Gastroesophageal sphincter (tissue), 4 donors: ENCODE measurements around the gene ZNF274. TPM values are rescaled to one million over a fixed set of nuclear protein-coding genes. Genes with fewer than 3 reads are reported as not detected.
"Not testable (repeated sequence)": the region's sequence is repeated elsewhere in the genome, so short reads cannot be mapped to it uniquely, and the experiment has no call there.

Experiments
- ATAC-seq: fragments of 150-250 bp; one replicate; pipeline ENCODE4 v1.9.1; 2016; ENCODE audit warnings: mild to moderate bottlenecking, moderate library complexity
- H3K27ac ChIP-seq, 4 donors: fragments of 200-600 bp; sonication (generic) in 3 of 4; 1 replicate in 3 of 4; 2 replicates in 1 of 4; pipeline ENCODE4 v1.5.1; 2016 to 2019
- H3K27me3 ChIP-seq: fragments of 200-600 bp; sonication (generic); one replicate; pipeline ENCODE4 v1.5.1; 2019
- H3K36me3 ChIP-seq, 2 donors: fragments of 200-600 bp; sonication (generic); one replicate each; pipeline ENCODE4 v1.5.1; 2019; ENCODE audit warnings: control low read depth in 1 of 2
- H3K4me1 ChIP-seq, 3 donors: fragments of 200-600 bp; sonication (generic); 1 replicate in 2 of 3; 2 replicates in 1 of 3; pipeline ENCODE4 v1.5.1; 2016 to 2019; ENCODE audit warnings: control low read depth in 2 of 3
- H3K4me3 ChIP-seq, 2 donors: fragments of 200-600 bp; sonication (generic); one replicate each; pipeline ENCODE4 v1.5.1; 2019; ENCODE audit warnings: mild to moderate bottlenecking in 1 of 2, moderate library complexity in 1 of 2
- H3K9me3 ChIP-seq, 3 donors: fragments of 200-600 bp; sonication (generic); one replicate each; pipeline ENCODE4 v1.5.1; 2017 to 2019; ENCODE audit warnings: control low read depth in 2 of 3
- EP300 ChIP-seq: sonication (generic); formaldehyde crosslinking; IDR thresholded peaks from one replicate; pipeline ENCODE4 v1.6.1; 2017; ENCODE audit warnings: antibody characterized with exemption, mild to moderate bottlenecking
- POLR2A ChIP-seq, 2 donors: fragments of 450-650 bp; IDR thresholded peaks; one replicate each; pipeline ENCODE4 v1.6.1; 2017; ENCODE audit warnings: antibody characterized with exemption in 2 of 2, mild to moderate bottlenecking in 2 of 2, moderate library complexity in 1 of 2
- POLR2AphosphoS5 ChIP-seq: sonication (generic); formaldehyde crosslinking; IDR thresholded peaks from one replicate; pipeline ENCODE4 v1.6.1; 2017; ENCODE audit warnings: antibody characterized with exemption
- WGBS, 2 donors: methylation state at CpG; one replicate each; pipeline ENCODE4 v1.1.5; 2018; ENCODE audit warnings: low coverage in 1 of 2; 5-methylcytosine and 5-hydroxymethylcytosine counted together
- total RNA-seq, 4 donors: library from RNA; depleted of rRNA; stranded (reverse); fragments of >200 nt; gene quantifications; one replicate each; pipeline ENCODE4 v1.1.0, GENCODE V29; 2016
- TF ChIP-seq, protein P1 (sequence below), 4 experiments: fragments of 200-600 bp in 2 of 4; fragments of 450-650 bp in 2 of 4; sonication (generic) in 1 of 4; IDR thresholded peaks; one replicate each; pipeline ENCODE4 v1.5.1; 2017 to 2019; ENCODE audit warnings: antibody characterized with exemption in 4 of 4, mild to moderate bottlenecking in 2 of 4, moderate library complexity in 2 of 4

Gene ZNF274
- total RNA-seq, 4 donors from 2014 or later = 17.0 to 23.5 (median 18.6) TPM

DNA sequence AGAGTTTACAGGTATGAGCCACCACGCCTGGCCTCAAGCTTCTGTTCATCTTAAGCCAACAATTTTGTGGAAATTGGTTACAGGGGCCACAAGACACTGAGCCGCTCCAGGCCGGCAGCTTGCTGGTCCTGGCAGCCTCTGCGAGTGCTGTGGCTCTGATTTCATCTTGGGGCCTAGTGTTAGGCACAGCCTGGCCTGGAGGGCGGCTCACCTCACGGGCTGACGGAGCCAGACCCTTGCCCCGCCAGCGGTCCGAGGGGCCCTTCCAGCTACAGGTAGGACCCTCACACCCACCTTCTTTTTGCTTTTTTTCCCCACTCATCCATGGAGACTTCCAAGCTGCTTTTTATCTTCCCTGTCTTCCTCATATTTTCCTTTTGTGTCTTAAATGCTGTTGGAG, 54.5 kb downstream of the ZNF274 start:
- Histone ChIP-seq H3K27ac (no peak overlapping the region), H3K4me3 (no peak overlapping the region), H3K4me1 (no peaks in the 10 kb centered on the region), H3K36me3 (peaks cover 0 to 99% of the 10 kb centered on the region in 2 donors), H3K9me3 (peaks cover 0 to 98% (median 14%) of the 10 kb centered on the region in 3 donors), H3K27me3 (no peaks in the 10 kb centered on the region)
- 100% methylated on average over 2 of the region's 10 CpGs; no CpG with 5 or more reads in 1 of the 2 donors for WGBS, 2 donors
- TF ChIP-seq POLR2A (IDR thresholded peaks at IDR 0.05) = no peak
- TF ChIP-seq, protein P1, sequence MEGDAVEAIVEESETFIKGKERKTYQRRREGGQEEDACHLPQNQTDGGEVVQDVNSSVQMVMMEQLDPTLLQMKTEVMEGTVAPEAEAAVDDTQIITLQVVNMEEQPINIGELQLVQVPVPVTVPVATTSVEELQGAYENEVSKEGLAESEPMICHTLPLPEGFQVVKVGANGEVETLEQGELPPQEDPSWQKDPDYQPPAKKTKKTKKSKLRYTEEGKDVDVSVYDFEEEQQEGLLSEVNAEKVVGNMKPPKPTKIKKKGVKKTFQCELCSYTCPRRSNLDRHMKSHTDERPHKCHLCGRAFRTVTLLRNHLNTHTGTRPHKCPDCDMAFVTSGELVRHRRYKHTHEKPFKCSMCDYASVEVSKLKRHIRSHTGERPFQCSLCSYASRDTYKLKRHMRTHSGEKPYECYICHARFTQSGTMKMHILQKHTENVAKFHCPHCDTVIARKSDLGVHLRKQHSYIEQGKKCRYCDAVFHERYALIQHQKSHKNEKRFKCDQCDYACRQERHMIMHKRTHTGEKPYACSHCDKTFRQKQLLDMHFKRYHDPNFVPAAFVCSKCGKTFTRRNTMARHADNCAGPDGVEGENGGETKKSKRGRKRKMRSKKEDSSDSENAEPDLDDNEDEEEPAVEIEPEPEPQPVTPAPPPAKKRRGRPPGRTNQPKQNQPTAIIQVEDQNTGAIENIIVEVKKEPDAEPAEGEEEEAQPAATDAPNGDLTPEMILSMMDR (IDR thresholded peaks at IDR 0.05) = no peak
- no peak for TF ChIP-seq POLR2AphosphoS5
- no peak for TF ChIP-seq EP300
- ATAC-seq = no peak

DNA sequence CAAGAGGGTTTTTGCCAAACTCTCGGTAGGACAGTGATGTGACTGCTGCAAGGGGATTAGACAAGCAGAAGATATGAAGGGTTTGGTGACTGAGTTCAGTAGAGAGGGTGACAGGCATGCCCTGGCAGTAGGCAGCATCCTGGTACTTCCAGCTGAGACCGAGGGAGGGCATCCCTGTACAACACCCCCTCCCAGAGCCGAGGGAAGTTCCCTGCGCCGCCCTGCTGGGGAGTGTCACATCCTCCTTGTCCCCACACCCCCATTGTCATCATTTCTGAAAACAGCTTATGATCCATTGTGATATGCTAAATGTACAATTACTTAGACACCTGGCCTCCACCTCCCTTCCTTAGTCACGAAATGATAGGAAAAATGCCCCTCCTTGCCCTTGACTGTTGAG, 60.5 kb downstream of the ZNF274 start:
- 80 to 93% methylated on average over 1 to 5 of the region's 6 CpGs for WGBS, 2 donors
- Histone ChIP-seq H3K4me1 (no peaks in the 10 kb centered on the region), H3K9me3 (peaks cover 0 to 100% (median 12%) of the 10 kb centered on the region in 3 donors), H3K36me3 (peaks cover 12 to 100% of the 10 kb centered on the region in 2 donors), H3K27me3 (no peaks in the 10 kb centered on the region), H3K4me3 (no peak overlapping the region), H3K27ac (no peak overlapping the region)
- ATAC-seq = no peak
- TF ChIP-seq POLR2A (IDR thresholded peaks at IDR 0.05) (no peak), EP300 (no peak), POLR2AphosphoS5 (no peak)
- TF ChIP-seq, protein P1 (IDR thresholded peaks at IDR 0.05) = no peak

DNA sequence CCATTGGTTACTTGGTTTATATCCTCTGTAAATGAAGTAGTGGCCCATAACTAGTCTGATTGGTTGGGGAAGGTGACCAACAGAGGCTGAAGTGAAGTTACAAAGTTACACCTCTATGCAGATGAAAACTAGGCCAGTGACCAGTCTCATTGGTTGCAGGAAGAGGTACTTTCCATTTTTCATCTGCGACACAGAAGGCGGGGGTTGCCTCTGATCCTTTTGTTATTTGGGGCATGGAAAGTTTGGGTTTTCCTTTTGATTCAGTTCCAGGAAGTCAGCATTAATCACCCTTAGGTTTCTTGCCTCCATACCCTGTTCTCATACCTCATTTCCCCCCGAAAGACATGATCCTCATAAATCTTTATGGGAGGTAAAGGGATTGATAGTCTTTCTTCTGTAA, 66.0 kb downstream of the ZNF274 start:
- peaks cover 12 to 100% of the 10 kb centered on the region in 2 donors for H3K36me3 ChIP-seq
- TF ChIP-seq POLR2A (IDR thresholded peaks at IDR 0.05) = no peak
- TF ChIP-seq, protein P1 (IDR thresholded peaks at IDR 0.05) = no peak

DNA sequence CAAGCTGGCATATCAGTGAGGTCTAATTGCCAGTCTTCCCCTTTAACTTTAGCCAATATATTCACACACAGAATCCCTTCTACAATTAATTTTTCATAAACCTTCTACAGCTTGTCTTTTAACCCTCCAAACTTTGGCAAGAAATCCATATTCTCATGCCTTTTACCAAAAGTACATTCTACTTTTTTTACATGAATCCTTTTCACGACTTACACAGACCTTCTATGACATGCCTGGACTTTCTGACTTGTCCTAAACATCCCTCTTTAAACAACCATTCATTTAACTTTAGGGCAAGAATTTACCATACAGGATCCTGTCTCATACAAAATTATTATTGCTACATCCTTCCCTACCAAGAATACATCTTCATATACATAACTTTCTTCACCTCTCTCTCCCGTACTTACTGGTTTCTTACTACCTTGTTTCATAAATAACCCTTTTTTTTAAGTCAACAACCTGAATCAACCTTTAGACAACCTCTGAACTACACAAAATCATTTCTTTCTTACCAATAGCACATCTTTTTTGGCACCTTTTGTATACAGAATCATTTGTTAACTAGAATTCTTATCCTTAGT, 69.3 kb downstream of the ZNF274 start:
- Histone ChIP-seq H3K4me3 (no peak overlapping the region), H3K27me3 (no peaks in the 10 kb centered on the region), H3K27ac (no peak overlapping the region), H3K4me1 (no peaks in the 10 kb centered on the region), H3K36me3 (peaks cover 0 to 100% of the 10 kb centered on the region in 2 donors), H3K9me3 (peaks cover 0 to 100% (median 7%) of the 10 kb centered on the region in 3 donors)
- TF ChIP-seq POLR2AphosphoS5 (no peak), POLR2A (IDR thresholded peaks at IDR 0.05) (no peak), EP300 (no peak)
- TF ChIP-seq, protein P1 (IDR thresholded peaks at IDR 0.05) = no peak
- ATAC-seq = no peak
- WGBS, 2 donors = 83 to 97% methylated on average over 2 of the region's 2 CpGs

More for the DNA sequence above, 66.0 kb downstream of the ZNF274 start:
- Histone ChIP-seq H3K4me3 (no peak overlapping the region), H3K27ac (no peak overlapping the region), H3K27me3 (no peaks in the 10 kb centered on the region), H3K4me1 (no peaks in the 10 kb centered on the region), H3K9me3 (peaks cover 0 to 100% (median 4%) of the 10 kb centered on the region in 3 donors)
- 94 to 100% methylated on average over 2 of the region's 3 CpGs for WGBS, 2 donors
- no peak for ATAC-seq

DNA sequence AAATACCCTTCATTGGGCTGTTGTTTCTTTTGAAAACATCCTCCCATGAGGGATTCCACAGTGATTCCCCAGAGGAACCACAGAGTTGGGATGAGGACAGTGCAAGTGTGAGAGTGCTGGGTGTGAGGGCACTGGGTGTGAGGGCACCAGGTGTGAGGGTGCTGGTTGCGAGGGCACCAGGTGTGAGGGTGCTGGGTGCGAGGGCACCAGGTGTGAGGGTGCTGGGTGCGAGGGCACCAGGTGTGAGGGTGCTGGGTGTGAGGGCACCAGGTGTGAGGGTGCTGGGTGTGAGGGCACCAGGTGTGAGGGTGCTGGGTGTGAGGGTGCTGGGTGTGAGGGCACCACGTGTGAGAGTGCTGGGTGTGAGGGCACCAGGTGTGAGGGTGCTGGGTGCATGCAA, 75.4 kb downstream of the ZNF274 start:
- H3K27me3 ChIP-seq, H3K27ac ChIP-seq, H3K4me3 ChIP-seq, ATAC-seq, H3K4me1 ChIP-seq: not testable (repeated sequence)
- H3K36me3 ChIP-seq = peaks cover 0 to 100% of the 10 kb centered on the region in 2 donors
- H3K9me3 ChIP-seq = peaks cover 13 to 100% (median 49%) of the 10 kb centered on the region in 3 donors
- WGBS, 2 donors = 34% methylated on average over 3 of the region's 4 CpGs; no CpG with 5 or more reads in 1 of the 2 donors
